ENCODE data around the gene C22orf39.
A peak's percentile ranks its signal among the peaks of the same experiment; 100 is the strongest.

C22orf39 gene

DNA sequence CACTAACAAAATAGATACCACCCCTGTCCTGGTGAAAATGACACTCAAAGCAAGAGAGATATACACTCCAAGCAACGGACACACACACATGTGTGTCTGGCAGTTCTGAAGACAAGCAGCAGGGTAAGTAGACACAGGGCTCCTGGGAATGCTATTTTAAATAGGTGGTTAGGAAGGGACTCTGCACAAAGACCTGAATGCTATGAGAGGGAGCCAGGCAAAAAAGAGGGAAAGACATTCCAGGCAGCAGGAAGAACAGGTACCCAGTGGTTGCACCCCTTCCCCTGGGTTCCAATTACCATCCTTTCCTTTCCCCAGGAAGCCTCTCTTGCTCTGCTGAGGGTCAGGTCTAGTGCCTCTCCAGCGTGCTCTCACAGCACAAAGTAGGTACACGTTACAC lies 28.5 kb upstream of the C22orf39 start:
- no peak for DNase-seq

DNA sequence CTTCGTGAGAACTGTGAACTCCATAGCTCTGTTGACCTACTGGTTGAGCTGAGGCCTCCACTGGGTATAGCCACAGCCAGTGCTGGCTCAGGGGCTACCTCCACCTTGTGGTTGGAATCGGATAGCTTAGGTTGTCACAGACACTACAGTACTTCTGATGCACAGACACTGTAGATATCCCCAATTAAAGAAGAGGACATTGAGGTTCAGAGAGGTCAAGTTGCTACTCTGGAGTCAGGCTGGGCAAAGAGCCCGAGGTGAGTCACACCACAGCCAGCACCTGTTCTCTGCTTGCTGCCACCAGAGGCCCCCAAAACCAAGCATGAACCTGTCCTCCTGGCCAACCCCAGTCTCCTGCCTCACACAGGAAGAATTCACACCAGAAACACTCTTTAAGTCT lies 26.1 kb upstream of the C22orf39 start:
- no peak for DNase-seq

DNA sequence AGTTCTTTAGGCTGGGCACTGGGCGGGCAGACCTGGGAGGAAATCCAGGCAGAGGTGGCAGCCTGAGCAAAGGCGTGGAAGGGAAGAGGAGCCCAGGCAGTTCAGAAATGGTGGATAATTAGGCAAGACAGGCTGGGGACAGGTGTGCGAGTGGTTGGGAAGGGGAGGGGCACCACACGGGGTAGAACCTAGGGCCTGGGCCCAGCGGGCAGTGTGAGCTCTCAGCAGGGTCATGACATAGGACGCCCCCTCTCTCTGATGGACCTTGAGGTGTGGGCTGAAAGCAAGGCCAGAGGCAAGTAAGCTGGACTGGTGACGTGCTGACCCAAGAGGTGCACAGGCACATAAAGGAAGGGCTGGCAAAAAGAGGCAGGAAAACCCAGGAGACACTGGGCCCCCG lies 24.7 kb upstream of the C22orf39 start:
- DNase-seq = no peak

DNA sequence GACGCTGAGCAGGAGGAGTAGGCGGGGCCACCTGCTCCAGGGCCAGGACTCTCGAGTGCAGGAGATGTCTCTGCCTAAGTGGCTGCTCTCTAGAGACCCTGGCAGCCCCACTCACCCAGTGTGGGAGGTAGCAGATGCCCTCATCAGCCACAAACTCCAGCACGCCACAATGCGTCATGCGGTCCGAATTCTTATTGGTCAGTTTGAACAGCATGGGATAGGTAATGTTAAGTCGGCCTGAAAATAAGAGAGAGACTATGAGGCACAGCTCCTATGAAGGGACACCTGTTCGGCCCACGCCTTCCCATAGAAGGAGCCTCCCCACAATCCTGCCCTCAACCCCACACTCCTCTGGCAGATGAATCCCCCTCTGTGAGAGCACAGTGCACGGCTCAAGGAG lies 24.1 kb upstream of the C22orf39 start:
- no peak for DNase-seq

DNA sequence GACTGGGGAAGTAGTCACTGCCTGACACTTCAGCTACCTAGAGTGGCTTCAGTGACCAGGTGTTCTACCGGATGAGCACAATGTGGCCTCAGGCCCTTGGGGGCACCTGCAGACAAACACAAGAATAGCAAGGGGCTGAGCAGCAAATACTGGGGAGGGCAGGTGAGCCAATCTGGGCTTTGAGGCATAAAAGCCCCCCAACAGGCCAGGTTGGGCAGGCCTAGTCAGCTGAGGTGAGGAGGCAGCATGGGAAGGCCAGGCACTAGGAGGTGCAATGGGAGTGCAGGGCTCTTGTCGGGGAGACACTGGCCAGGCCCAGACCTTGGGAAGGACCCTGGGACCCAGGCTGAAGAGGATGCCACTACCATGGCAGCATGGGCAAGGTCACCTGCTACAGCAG lies 22.5 kb upstream of the C22orf39 start:
- no peak for DNase-seq

DNA sequence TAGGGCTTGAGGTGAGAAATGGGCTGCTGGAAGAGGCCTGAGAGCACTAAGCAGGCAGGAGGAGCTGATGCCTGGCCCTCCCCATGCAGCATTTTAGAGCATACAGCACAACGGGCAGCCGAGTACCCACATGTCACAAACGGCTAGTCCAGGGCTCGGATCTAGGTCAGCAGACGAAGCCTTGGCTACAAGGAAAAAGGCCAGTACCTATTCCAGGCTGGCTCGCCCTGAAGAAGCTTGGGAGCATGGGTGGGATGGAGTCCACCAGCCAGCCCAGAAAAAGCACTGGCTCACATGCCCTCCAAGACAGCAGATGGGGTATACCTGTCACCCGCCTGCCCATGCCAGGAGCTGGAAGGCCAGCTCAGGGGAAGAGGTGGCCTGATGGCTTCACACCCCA lies 21.9 kb upstream of the C22orf39 start:
- no peak for DNase-seq

DNA sequence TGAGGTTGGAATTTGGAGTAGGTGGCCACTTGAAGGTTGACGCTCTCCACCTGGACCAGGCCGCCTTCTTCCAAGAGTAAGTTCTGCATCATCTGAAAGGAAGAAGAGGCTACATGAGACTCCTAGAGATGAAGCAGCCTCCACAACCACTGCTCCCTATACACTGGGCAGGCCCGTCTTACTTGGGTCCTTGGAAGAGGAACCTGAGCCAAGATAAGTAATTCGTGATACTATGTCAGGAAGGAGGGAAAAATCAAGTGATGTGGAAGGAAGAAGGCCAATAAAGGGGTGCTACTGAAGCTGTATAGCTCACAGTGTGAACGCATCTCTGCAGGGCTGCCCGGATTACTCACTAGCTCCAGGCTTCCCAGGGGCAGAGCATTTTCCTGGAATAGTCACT lies 20.4 kb upstream of the C22orf39 start:
- no peak for DNase-seq

DNA sequence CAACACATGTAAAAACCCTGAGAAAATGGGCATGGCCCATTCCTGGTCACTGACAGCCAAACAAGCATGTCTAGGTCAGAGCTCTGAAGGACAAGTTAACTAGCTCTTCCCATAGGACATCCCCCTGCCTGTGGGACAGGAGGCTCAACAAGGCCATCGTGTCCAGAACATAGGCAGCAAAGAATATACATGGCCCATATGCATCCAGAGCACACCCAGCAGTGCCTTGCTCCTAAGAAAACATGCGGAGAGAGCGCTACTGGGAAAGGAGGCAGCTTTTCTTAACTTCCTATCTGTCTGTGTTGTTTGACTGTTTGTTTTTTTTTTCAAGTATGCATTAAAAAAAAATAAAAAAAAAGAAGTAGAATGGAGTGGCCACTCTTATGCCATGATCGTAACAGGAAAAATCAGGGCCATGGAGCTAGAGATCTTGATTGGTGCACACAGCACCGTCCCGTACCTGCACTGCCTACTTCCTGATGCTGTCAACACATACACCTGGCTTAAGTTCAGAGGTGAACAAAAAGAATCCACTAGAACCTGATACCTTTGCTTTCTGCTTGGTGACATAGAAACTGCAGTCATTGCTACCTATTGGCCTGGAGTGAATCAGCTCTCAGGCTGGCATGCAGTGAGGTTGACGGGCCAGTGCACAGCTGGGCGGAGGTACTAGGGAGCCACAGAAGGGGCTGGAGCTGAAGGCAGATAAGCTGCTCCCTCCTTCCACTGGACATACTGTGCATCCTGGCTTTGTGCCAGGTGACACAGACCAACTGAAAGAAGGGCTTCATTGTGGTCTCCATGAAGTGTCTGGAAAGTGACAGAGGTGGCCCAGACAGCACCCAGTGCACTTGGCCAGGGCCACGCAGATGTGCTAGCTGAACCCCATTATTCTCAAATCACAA lies 19.6 kb upstream of the C22orf39 start:
- DNase-seq = no peak

DNA sequence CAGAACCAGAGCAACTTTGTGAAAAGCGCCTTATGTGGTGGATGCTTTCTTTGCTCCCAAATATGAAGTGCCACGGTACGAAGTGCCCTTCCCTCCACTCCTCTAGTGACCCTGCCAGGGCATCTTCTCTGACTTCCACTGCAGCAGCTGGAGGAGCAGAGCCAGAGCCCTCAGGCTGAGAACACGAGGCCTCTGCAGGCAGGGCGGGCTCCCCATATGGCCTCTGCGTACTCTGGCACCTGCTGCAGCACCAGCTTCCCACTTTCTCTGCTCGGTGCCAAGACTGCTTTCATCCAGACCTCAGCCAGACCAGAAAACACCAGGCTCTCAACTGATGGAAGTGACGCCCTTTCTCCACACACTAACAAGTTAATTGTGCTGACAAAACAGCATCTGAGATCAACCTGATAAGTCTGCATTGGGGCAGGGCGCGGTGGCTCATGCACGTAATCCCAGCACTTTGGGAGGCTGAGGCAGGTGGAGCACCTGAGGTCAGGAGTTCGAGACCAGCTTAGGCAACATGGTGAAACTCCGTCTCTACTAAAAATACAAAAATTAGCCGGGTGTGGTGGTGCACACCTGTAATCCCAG lies 18.7 kb upstream of the C22orf39 start:
- DNase-seq = peak; percentile 39

DNA sequence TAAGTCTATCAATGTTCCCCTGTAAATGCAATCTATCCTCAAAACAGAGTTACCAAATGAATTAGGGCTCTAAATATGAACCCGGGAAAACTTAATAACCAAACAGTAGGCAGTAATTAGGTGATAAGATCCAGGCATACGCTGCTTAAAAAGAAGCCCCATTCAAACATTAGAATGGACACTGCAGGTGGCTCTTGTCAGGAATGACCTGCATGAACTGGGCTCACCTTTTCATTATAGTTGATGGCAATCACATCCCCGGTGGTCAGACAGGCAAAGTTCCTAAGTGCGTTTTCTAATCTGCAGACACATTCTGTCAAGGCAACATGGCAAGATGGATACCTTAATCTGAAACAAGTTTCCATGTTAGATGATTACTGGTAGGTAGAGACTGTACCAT lies 17.5 kb upstream of the C22orf39 start:
- DNase-seq = no peak

DNA sequence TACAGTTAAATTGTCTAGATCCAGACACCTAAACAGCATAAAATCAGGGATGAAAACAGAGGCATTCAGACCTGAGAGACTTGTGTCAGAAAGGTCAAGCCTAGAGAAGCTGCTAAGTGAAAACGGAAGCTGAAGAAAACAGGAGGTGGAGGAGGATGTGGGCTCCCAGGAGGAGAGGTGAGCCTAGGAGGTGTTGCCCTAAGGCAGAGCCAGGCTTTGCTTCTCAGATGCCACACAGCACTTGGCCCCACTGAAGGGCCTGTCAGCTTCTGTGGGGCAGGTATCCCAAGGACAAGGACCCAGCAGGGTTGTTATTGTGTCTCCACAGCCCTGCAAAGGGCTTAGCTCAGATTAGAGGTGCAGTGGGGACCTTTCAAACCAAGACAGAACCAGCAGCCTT lies 17.0 kb upstream of the C22orf39 start:
- no peak for DNase-seq

DNA sequence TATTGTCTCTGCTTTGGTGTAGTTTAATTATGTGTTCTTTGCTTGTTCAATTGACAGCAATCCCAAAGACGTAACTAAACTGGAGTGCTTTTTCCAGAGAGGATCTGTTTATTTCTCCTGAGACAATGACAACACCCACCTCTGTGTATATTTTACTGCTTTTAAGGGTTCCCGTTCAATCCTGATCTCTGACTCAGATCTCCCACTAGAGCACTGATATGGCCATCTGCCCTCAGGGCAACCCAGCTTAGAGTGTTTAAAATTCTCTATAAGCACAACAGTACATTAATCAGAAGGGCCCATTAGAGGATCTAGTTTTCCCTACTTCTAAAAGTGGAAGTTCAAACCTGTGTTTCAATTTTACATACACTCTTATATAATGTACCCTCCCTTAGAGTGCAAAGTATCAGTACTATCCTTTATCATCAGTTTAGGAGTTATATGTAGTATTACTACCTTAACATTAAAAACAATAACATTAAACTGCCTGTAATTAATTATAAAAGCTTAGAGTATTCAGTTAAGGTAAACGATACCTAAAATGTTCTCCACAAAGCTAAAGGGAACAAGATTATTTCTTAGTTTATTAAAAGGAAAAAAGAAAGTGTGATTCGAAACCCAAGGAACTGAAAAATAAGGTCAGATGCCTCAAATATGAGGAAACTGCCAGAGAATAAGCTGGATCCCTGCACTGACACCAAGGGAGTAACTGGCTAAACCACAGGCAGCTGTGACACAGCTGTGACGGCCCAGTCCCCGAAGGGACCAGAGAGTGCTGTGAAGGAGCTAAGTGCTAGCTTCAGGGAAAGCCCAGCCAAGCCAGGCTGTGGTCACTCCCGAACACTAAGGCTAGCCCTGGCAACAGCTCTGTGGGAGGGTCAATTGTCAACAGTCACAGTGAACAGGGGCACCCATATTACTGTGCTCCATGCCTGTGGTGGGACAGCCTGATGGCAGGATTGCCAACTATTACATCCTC lies 16.3 kb upstream of the C22orf39 start:
- no peak for DNase-seq

DNA sequence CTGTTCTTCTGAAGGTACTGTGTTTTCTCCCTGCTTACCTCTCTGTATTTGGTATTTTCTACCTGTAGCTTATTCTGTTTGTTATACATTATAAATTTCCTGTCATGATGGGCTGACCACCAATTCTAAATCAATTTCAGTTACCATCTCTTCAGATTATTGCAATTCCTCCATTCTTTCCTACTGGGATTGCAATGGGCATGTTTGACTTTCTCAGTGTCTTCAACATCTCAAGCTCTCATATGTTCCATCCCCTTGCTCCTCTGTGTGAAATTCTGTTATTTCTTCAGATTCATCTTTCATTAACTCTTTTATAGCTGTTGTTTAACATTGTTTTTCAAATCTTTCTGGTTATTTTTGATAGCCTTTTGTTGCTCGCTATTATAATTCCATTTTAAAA lies 15.5 kb upstream of the C22orf39 start:
- DNase-seq = no peak

DNA sequence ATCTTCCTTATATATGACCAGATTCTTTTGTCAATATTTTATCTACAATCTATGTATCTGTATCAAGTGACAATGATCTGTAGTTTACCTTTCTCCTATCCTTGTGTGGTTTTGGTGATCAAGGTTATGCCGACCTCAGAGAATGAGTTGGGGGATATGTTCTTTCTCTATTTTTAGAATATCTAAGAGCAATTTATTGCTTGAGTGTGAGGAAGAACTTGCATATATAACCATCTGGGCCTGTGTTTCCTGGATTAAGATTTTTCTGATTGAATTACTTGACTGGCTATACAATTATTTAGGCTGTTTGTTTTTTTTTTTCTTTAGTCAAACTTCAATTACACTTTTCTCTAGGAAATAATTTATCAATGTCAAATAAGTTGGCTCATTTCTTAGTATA lies 14.0 kb upstream of the C22orf39 start:
- no peak for DNase-seq

DNA sequence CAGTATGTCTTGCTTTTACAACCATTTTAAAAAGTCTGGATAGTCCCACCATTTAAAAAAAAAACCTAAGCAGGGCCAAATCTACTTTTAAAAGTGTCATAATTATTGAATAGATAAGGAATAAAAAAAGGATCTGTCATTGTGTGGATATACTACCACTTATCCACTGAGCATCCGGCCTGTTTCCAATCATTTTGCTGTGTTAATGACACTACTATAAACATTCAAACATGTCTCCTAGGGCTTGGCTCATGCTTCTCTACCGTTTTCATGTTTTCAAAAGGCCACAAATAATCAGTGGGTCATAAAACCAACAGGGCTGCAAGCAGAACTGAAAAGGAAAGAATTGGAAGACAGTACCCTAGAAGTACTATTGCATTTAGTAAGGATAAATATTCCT lies 12.5 kb upstream of the C22orf39 start:
- DNase-seq = no peak

DNA sequence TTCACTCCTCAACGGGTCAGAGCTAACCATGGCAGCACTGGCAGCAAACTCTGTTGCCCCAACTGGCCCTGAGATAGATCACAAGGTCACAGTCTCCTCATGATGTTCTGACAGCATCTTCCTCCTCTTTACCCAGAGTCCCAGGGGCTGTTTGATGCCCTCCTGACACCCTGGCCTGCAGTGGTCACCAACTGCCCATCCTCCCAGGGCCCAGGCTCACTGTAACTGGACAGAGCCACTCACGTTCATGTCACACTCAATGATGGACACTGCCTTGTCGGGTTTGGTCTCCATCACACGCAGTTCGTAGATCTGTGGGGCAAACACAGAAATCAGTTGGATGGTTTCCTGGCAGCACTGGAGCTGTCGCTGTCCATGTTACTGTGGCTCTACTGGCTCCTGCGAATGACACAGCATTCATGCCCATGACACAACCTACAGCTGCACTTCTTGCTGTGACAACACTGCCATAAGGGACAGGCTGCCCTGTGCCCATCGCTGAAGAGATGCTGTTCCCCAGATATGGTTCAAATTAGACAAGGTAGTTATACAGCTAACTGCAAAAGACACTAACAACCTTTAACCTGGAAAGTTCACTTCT lies 10.4 kb upstream of the C22orf39 start:
- DNase-seq = no peak

DNA sequence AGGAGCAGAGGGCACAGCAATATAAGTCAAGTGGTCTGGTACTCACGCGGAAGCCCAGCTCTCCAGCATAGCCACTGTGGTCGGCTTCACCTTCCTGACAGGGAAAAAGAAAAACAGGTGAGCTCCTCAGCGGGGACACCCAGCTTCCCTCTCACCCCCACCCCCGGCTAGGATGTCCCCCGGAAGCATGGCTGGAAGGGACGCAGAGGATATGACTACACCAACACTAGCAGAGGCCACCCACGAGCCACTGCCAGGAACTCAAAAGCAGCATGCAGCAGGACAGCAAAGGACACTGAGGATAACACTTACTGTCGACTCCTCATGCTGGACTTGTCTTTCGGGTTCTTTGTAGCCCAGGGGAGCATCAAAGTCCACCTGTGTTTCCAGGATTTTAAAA lies 9.0 kb upstream of the C22orf39 start:
- DNase-seq = no peak

DNA sequence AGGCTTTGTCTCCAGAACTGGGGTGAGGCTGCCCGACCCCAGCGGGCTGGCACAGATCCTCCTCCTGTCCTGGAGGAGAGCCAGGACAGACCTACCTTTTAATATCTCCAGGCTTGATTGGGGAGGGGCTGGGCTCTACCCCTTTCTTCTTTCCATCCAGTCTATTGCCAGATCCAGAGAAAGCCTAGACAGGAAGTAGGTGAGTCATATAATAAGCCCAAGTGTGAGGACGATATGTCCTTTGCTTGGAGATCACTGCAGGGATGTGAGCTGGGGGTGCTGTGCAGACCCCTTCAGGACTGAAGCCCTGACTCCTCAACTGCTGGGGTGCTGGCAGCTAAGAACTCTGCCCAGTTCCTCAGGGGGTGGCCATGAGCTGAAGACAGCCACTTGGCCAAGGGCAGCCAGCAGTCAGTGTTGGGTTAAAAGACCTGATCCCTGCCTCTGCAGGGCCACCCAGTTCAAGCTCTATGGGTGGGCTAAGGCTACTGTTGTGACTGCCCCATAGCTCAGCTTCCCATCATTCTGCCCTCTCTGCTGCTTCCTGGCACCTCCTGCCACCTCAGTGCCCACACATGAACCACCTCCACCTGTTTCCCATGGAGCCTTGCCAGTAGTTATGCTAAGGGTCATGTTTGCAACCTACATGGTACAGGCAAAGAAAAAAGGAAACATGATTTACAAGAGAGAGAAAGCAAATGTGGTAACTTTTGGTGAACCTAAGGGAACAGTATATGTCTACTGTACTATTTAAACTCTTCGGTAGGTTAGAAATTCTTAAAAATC lies 8.3 kb upstream of the C22orf39 start:
- DNase-seq = no peak

DNA sequence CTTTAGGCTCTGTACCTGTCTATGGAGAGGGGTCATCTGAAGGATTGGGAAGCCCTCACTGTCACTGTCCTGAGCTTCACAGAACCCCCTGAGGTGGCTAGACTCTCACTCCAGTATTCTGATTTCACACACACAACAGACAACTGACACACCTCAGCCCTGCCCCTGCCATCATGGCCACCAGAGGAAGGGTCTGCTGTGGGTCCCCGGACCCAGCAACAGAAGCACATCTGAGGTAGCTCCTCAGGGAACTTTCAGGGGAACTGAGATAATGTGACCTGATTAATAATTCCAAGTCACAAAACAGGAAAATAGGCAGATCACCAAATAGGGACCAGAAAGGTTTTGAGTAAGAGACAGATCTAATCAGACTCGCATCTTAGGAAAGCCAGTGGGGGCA lies 7.5 kb upstream of the C22orf39 start:
- DNase-seq = no peak

DNA sequence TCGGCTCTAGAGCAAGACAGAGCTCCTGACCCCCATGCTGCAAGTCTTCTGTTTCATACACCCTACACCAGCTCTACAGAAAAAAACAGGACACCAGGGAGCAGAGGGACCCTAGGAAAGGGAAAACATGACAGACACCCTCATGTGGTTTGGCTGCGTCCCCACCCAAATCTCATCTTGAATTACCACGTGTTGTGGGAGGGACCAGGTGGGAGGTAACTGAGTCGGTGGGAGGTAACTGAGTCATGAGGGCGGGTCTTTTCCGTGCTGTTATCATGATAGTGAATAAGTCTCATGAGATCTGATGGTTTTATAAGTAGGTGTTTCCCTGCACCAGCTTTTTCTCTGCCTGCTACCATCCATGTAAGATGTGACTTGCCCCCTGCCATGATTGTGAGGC lies 6.6 kb upstream of the C22orf39 start:
- no peak for DNase-seq

DNA sequence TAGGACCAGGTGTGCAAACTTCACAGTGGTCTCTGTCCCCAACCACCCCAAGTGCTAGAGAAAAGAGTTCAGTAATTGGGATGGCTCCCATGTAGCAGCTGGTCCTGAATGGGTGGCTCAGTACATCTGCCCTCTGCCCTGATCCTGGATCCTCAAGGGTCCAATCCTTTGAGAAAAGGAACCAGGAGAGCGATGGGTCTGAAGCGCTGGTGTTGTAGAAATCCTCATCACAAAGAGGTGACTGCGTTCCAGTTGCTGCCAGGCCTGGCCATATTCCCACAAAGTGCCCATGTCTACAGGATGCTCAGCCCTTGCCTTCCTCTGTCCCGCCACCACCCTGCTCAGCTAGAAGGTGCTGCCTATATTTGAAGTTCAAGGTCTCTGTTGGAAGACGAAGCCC lies 6.2 kb upstream of the C22orf39 start:
- no peak for DNase-seq

DNA sequence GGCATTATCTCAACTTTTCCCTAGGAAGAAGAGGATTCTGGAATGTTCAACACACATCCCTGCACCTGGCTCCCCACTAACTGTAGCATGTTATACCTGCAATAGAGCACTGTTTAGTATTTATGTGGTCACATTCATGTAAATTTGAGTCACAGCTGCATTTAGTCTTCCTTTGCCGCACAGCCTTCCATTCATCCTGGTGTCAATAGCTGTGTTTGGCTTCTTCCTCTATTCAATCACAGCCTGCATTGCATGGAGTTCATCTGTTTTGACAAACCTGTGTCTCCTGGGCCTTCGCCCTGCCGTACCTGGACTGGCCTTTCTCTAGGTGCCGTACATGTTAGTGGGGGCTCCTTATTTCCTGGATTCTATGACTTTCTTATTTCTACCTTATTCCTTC lies 4.1 kb upstream of the C22orf39 start:
- no peak for DNase-seq

Data from DMS 273 treated with DMSO at 0.1 percent for 48 hours (cell line).